IMR-90 (cell line): ENCODE measurements around the gene SNX15. TPM values are rescaled to one million over a fixed set of nuclear protein-coding genes. Genes with fewer than 3 reads are reported as not detected.

ENCODE experiments used
- ATAC-seq: fragments of 200-7000 bp; cut with Tn5 transposase; 2 replicates; pipeline ENCODE4 v1.9.1; 2020; ENCODE audit warnings: low read depth, mild to moderate bottlenecking, moderate library complexity
- Bru-seq: library from RNA; stranded (reverse); fragments of 400-500 nt; gene quantifications from one replicate; lab custom pipeline; 2021; lab: Mats Ljungman, UMichigan
- BruChase-seq, 2 experiments: library from RNA; stranded (reverse); fragments of 400-500 nt; gene quantifications; one replicate each; lab custom pipeline; 2021; lab: Mats Ljungman, UMichigan
- BruUV-seq: library from RNA; stranded (reverse); fragments of 400-500 nt; replicated peaks from 2 replicates; lab custom pipeline; 2021; lab: Mats Ljungman, UMichigan
- CTCF ChIA-PET: fragments of 300-600 bp; formaldehyde crosslinking; extraction: SDS; loops from one replicate; lab custom pipeline; 2021; ENCODE audit warnings: antibody characterized with exemption; lab: Yijun Ruan, JAX
- POLR2A ChIA-PET: fragments of 300-600 bp; sonication (Branson Sonifier 250); formaldehyde crosslinking; loops from one replicate; lab custom pipeline; 2022; ENCODE audit warnings: antibody characterized with exemption; ENCODE audit not compliant: unreplicated experiment; lab: Charles Lee
- DNase-seq: peaks from one replicate; pipeline ENCODE4 v3.0.0; 2013
- H2AFZ ChIP-seq: replicated peaks from 2 replicates; pipeline ENCODE3; 2013; ENCODE audit warnings: low read length, mild to moderate bottlenecking; ENCODE audit not compliant: poor library complexity
- H2AK5ac ChIP-seq: 2 replicates; pipeline ENCODE4 v1.6.1; 2013; ENCODE audit warnings: low read depth, low read length, inconsistent platforms
- H2AK9ac ChIP-seq: replicated peaks from 2 replicates; pipeline ENCODE3; 2013; ENCODE audit warnings: mild to moderate bottlenecking, low read depth, low read length, moderate library complexity; ENCODE audit not compliant: poor library complexity
- H2BK120ac ChIP-seq: 2 replicates; pipeline ENCODE4 v1.6.1; 2013; ENCODE audit warnings: low read depth, low read length, inconsistent platforms
- H2BK15ac ChIP-seq: 3 replicates; pipeline ENCODE4 v1.6.1; 2013; ENCODE audit warnings: low read depth, low read length, inconsistent platforms
- H2BK20ac ChIP-seq: 2 replicates; pipeline ENCODE4 v1.6.1; 2013; ENCODE audit warnings: low read depth, mild to moderate bottlenecking, inconsistent platforms, low read length, moderate library complexity
- H2BK5ac ChIP-seq: 2 replicates; pipeline ENCODE4 v1.6.1; 2013; ENCODE audit warnings: mild to moderate bottlenecking, low read depth, low read length, inconsistent platforms; ENCODE audit not compliant: poor library complexity, severe bottlenecking
- H3K14ac ChIP-seq: replicated peaks from 2 replicates; pipeline ENCODE4 v1.6.1; 2013; ENCODE audit warnings: low read depth, low read length, inconsistent platforms
- H3K18ac ChIP-seq: 2 replicates; pipeline ENCODE4 v1.6.1; 2013; ENCODE audit warnings: low read depth, low read length, control low read depth
- H3K23ac ChIP-seq: 2 replicates; pipeline ENCODE4 v1.6.1; 2013; ENCODE audit warnings: low read depth, low read length, inconsistent platforms
- H3K27ac ChIP-seq: 2 replicates; pipeline ENCODE4 v1.5.1; 2013; ENCODE audit warnings: mild to moderate bottlenecking, control low read depth, low read length; ENCODE audit not compliant: insufficient read depth
- H3K27me3 ChIP-seq: 2 replicates; pipeline ENCODE4 v1.6.1; 2013; ENCODE audit warnings: low read length; ENCODE audit not compliant: control insufficient read depth, insufficient read depth
- H3K36me3 ChIP-seq: 2 replicates; pipeline ENCODE4 v1.6.1; 2013; ENCODE audit warnings: low read length, mixed read lengths; ENCODE audit not compliant: control insufficient read depth, insufficient read depth
- H3K4ac ChIP-seq: 2 replicates; pipeline ENCODE4 v1.6.1; 2013; ENCODE audit warnings: low read depth, low read length, inconsistent platforms
- H3K4me1 ChIP-seq: 2 replicates; pipeline ENCODE4 v1.6.1; 2013; ENCODE audit warnings: low read length, mixed read lengths; ENCODE audit not compliant: control insufficient read depth, insufficient read depth
- H3K4me2 ChIP-seq: 2 replicates; pipeline ENCODE4 v1.6.1; 2013; ENCODE audit warnings: low read depth, mild to moderate bottlenecking, control low read depth, low read length, moderate library complexity
- H3K4me3 ChIP-seq: 2 replicates; pipeline ENCODE4 v1.5.1; 2013; ENCODE audit warnings: low read depth, mild to moderate bottlenecking, control low read depth, low read length, moderate library complexity; ENCODE audit not compliant: insufficient read depth
- H3K56ac ChIP-seq: 2 replicates; pipeline ENCODE4 v1.6.1; 2013; ENCODE audit warnings: low read length, inconsistent platforms; ENCODE audit not compliant: insufficient read depth; ENCODE audit errors: extremely low read depth
- H3K79me1 ChIP-seq, 2 experiments: 2 replicates each; pipeline ENCODE4 v1.6.1; 2013; ENCODE audit warnings: low read length in 2 of 2, inconsistent platforms in 1 of 2, low read depth in 1 of 2
- H3K9ac ChIP-seq: 2 replicates; pipeline ENCODE4 v1.6.1; 2013; ENCODE audit warnings: low read depth, low read length, control low read depth
- H3K9me1 ChIP-seq: 2 replicates; pipeline ENCODE4 v1.6.1; 2013; ENCODE audit warnings: low read length, inconsistent platforms; ENCODE audit not compliant: insufficient read depth
- H3K9me3 ChIP-seq: 2 replicates; pipeline ENCODE4 v1.6.1; 2013; ENCODE audit warnings: low read length; ENCODE audit not compliant: control insufficient read depth, insufficient read depth
- H4K20me1 ChIP-seq: 2 replicates; pipeline ENCODE4 v1.6.1; 2013; ENCODE audit warnings: low read length, inconsistent platforms; ENCODE audit not compliant: insufficient read depth
- H4K5ac ChIP-seq: 2 replicates; pipeline ENCODE4 v1.6.1; 2013; ENCODE audit warnings: mild to moderate bottlenecking, low read depth, low read length, control low read depth
- H4K8ac ChIP-seq, 2 experiments: 2 replicates each; pipeline ENCODE4 v1.6.1; 2013; ENCODE audit warnings: low read depth in 2 of 2, low read length in 2 of 2, control low read depth in 1 of 2, inconsistent platforms in 1 of 2
- H4K91ac ChIP-seq: 2 replicates; pipeline ENCODE4 v1.6.1; 2013; ENCODE audit warnings: low read depth, low read length, inconsistent platforms; ENCODE audit not compliant: insufficient read depth
- BHLHE40 ChIP-seq: fragments of 150-350 bp; IDR thresholded peaks from 2 replicates; pipeline ENCODE4 v1.6.1; 2016; ENCODE audit warnings: mild to moderate bottlenecking, low read depth, low read length
- CEBPB ChIP-seq: IDR thresholded peaks from 2 replicates; pipeline ENCODE4 v1.6.1; 2012; ENCODE audit warnings: low read depth, low read length, improper control_type of control experiment
- CHD1 ChIP-seq: IDR thresholded peaks from 2 replicates; pipeline ENCODE4 v1.6.1; 2012; ENCODE audit warnings: low read depth, low read length, improper control_type of control experiment
- MXI1 ChIP-seq: IDR thresholded peaks from 2 replicates; pipeline ENCODE4 v1.6.1; 2012; ENCODE audit warnings: low read depth, mild to moderate bottlenecking, low read length, moderate library complexity, borderline replicate concordance
- NFE2L2 ChIP-seq: fragments of 150-350 bp; IDR thresholded peaks from 2 replicates; pipeline ENCODE4 v1.6.1; 2016; ENCODE audit warnings: low read depth, mild to moderate bottlenecking, low read length
- RAD21 ChIP-seq: IDR thresholded peaks from 2 replicates; pipeline ENCODE4 v1.6.1; 2012; ENCODE audit warnings: low read length, improper control_type of control experiment
- RFX5 ChIP-seq: IDR thresholded peaks from 2 replicates; pipeline ENCODE4 v1.8.0; 2012; ENCODE audit warnings: low read depth, mild to moderate bottlenecking, low read length, moderate library complexity
- SMC3 ChIP-seq: fragments of 150-350 bp; IDR thresholded peaks from 2 replicates; pipeline ENCODE4 v1.6.1; 2016; ENCODE audit warnings: low read depth, mild to moderate bottlenecking, antibody characterized with exemption, low read length, moderate library complexity
- WGBS, 2 experiments: methylation state at CpG; one replicate each; pipeline versions ENCODE4 v1.1.5 to v1.1.7; 2013; ENCODE audit warnings: missing lambda C conversion rate in 2 of 2; ENCODE audit not compliant: insufficient read length in 1 of 2; ENCODE audit errors: extremely low coverage in 2 of 2; 5-methylcytosine and 5-hydroxymethylcytosine counted together
- dilution Hi-C: fragments of 300-500 bp; cut with HindIII; formaldehyde crosslinking; loops from one replicate; pipeline ENCODE4 v1.14.3; 2018; ENCODE audit warnings: low sequenced_read_pairs; ENCODE audit not compliant: unreplicated experiment
- in situ Hi-C: fragments of 300-500 bp; cut with MboI; formaldehyde crosslinking; loops from 3 replicates; pipeline ENCODE4 v1.14.3; 2019; ENCODE audit warnings: low sequenced_read_pairs, inconsistent platforms, mixed read lengths
- intact Hi-C: fragments of 100-400 bp; cut with micrococcal nuclease; formaldehyde crosslinking; loops from 2 replicates; pipeline ENCODE4 v1.10.0; 2022
- long read RNA-seq: library from polyadenylated mRNA; unstranded; transcript quantifications from one replicate; pipeline ENCODE4 v2.0.0, GENCODE V29; 2021; ENCODE audit not compliant: unreplicated experiment
- polyA plus RNA-seq, 3 experiments: library from polyadenylated mRNA; depleted of rRNA; stranded (reverse); fragments of >200 nt; gene quantifications; 2 replicates each; pipeline ENCODE4 v1.2.3, GENCODE V29; 2012; ENCODE audit warnings: low replicate concordance in 1 of 3
- total RNA-seq: library from RNA; depleted of rRNA; stranded (reverse); fragments of >200 nt; gene quantifications from 2 replicates; pipeline ENCODE4 v1.2.3, GENCODE V29; 2012; rRNA removed
- TF ChIP-seq, protein P1 (sequence below): conservative IDR thresholded peaks from 2 replicates; pipeline ENCODE4 v1.5.1; 2012; ENCODE audit warnings: mild to moderate bottlenecking, low read depth, low read length, improper control_type of control experiment
- TF ChIP-seq, protein P2 (sequence below): fragments of 150-350 bp; IDR thresholded peaks from 2 replicates; pipeline ENCODE4 v1.6.1; 2017; ENCODE audit warnings: mild to moderate bottlenecking, antibody characterized with exemption, low read length, low read depth

SNX15 gene, protein sequence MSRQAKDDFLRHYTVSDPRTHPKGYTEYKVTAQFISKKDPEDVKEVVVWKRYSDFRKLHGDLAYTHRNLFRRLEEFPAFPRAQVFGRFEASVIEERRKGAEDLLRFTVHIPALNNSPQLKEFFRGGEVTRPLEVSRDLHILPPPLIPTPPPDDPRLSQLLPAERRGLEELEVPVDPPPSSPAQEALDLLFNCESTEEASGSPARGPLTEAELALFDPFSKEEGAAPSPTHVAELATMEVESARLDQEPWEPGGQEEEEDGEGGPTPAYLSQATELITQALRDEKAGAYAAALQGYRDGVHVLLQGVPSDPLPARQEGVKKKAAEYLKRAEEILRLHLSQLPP
- 8.1 and 9.0 TPM in 2 replicates for total RNA-seq
- 15.2 and 16.3 TPM in 2 replicates for polyA plus RNA-seq (2012; rRNA removed)
- polyA plus RNA-seq (2012; cell fraction: cytosol; rRNA removed): 12.7 and 13.7 TPM in 2 replicates
- polyA plus RNA-seq (2012; cell fraction: nucleus; rRNA removed; ENCODE audit: low replicate concordance): 11.7 and 14.6 TPM in 2 replicates
- Bru-seq, nascent RNA: percentile 54 among the genes with signal in this experiment
- percentile 47 among the genes with signal in this experiment for BruChase-seq, experiment 1, labeled RNA remaining after a 6-hour chase
- BruChase-seq, experiment 2, labeled RNA remaining after a 2-hour chase: percentile 36 among the genes with signal in this experiment
- long read RNA-seq, transcript SNX15-202 (8 exons, 1,939 nt): major isoform, 16 of 22 reads
- long read RNA-seq, partial matches to known transcripts: 5 of 22 reads
- long read RNA-seq, other reads (novel, unspliced or antisense): 0 of 22 reads

DNA sequence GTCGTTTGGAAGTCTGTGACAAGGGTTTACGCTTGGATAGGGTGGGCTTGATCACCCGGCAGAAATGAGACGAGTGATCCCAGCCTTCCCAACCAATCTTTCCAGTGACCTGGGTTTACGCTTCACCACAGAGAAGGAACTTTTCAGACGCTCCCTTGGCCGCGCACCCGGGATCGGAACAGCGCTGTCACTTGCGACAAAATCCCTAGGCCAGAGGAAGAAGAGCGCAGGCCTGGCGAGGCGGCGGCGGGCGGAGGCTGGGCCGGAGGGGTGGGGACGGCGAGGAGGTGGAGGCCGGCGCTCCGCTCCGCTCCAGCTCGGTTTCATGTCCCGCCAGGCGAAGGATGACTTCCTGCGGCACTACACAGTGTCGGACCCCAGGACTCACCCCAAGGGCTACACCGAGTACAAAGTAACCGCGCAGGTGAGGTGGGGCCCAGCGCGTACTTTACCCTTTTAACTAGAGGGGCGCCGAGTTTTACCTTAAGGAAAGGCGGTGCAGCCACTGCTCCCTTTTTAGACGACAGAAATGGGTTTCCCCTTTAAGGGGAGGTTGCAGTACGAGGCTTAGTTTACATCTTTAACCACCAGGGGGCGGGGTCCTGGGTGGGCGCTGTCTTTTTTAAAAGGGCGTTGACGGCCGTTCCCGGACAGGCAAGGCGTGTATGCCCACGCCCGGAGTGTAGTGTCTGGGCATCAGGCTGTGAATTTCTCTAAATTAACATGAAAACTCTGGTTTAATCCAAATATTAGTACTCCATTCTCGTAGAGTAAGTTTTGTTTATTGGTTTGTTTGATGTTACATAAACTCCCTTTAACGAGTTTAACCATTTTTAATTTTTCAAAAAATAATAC is at the start of gene SNX15:
SNX15 (plus strand) TSS at position 227 of the 855 bp plus-strand sequence; CDS start at position 326, 99 bp downstream.
- Histone ChIP-seq H3K4me1 (peaks cover 2% of the 10 kb centered on the region; the same call in 1 of the 2 replicates), H2BK120ac (peak within 1 kb of the TSS; percentile 69; the same call in 1 of the 2 replicates), H3K36me3 (peaks cover 4% of the 10 kb centered on the region; the same call in 1 of the 2 replicates), H2BK15ac (peak within 1 kb of the TSS; percentile 35; the same call in 2 of the 3 replicates), H3K56ac (peak within 1 kb of the TSS; percentile 65), H3K4me3 (peak within 1 kb of the TSS; percentile 68), H4K5ac (peak within 1 kb of the TSS; percentile 87), H3K9me3 (no peaks in the 10 kb centered on the region), H2AFZ (peak within 1 kb of the TSS; percentile 94), H2BK5ac (peak within 1 kb of the TSS; percentile 86), H4K8ac (peak within 1 kb of the TSS; percentile 60 to 93), H4K91ac (peak within 1 kb of the TSS; percentile 86), H3K9me1 (0 out of 2 replicates have a peak, but pooled peaks cover 3% of the 10 kb centered on the region), H2AK9ac (peak within 1 kb of the TSS; percentile 79), H3K4ac (peak within 1 kb of the TSS; percentile 91), H3K9ac (peak within 1 kb of the TSS; percentile 81), H3K27ac (peak within 1 kb of the TSS; percentile 87), H3K18ac (peak within 1 kb of the TSS; percentile 62), H3K14ac (peak within 1 kb of the TSS; percentile 93), H3K23ac (peak within 1 kb of the TSS; percentile 84; the same call in 1 of the 2 replicates), H3K79me1 (peaks cover 0 to 14% of the 10 kb centered on the region in 2 experiments; a peak in 2 of 4 replicates), H3K4me2 (peak within 1 kb of the TSS; percentile 94), H2AK5ac (peak within 1 kb of the TSS; percentile 1; the same call in 1 of the 2 replicates), H3K27me3 (no peaks in the 10 kb centered on the region), H4K20me1 (no peaks in the 10 kb centered on the region), H2BK20ac (peak within 1 kb of the TSS; percentile 63)
- POLR2A ChIA-PET: no interaction called here
- peak; percentile 98 for ATAC-seq
- 0% methylated on average over 22 of the region's 51 CpGs; no CpG with 5 or more reads in 1 of the 2 experiments for WGBS, 2 experiments
- in situ Hi-C loops (no loop called here), intact Hi-C loops (loop anchor here (1.0 kb wide), 1 partner anchor 14 kb away; the partner anchor contains the start of gene SAC3D1), dilution Hi-C loops (no loop called here)
- CTCF ChIA-PET: interaction anchor here (1.0 kb wide), 1 partner anchor 83 kb away, joined by 3 read pairs; no protein-coding TSS in a partner anchor
- BruUV-seq: no TSS peak
- peak; percentile 96 for DNase-seq
- no peak for TF ChIP-seq RFX5
- peak; percentile 90 for TF ChIP-seq MXI1
- no peak for TF ChIP-seq BHLHE40
- TF ChIP-seq, protein P1, sequence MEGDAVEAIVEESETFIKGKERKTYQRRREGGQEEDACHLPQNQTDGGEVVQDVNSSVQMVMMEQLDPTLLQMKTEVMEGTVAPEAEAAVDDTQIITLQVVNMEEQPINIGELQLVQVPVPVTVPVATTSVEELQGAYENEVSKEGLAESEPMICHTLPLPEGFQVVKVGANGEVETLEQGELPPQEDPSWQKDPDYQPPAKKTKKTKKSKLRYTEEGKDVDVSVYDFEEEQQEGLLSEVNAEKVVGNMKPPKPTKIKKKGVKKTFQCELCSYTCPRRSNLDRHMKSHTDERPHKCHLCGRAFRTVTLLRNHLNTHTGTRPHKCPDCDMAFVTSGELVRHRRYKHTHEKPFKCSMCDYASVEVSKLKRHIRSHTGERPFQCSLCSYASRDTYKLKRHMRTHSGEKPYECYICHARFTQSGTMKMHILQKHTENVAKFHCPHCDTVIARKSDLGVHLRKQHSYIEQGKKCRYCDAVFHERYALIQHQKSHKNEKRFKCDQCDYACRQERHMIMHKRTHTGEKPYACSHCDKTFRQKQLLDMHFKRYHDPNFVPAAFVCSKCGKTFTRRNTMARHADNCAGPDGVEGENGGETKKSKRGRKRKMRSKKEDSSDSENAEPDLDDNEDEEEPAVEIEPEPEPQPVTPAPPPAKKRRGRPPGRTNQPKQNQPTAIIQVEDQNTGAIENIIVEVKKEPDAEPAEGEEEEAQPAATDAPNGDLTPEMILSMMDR: peak; percentile 63
- TF ChIP-seq, protein P2, sequence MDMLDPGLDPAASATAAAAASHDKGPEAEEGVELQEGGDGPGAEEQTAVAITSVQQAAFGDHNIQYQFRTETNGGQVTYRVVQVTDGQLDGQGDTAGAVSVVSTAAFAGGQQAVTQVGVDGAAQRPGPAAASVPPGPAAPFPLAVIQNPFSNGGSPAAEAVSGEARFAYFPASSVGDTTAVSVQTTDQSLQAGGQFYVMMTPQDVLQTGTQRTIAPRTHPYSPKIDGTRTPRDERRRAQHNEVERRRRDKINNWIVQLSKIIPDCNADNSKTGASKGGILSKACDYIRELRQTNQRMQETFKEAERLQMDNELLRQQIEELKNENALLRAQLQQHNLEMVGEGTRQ: 0 out of 2 replicates have a peak, but pooled peaks have one; percentile 1
- TF ChIP-seq RAD21: peak; percentile 32
- TF ChIP-seq SMC3: peak; percentile 34
- no peak for TF ChIP-seq CHD1
- no peak for TF ChIP-seq NFE2L2
- no peak for TF ChIP-seq CEBPB
